GM18502 (cell line): Measurements from ENCODE around the gene UBAP1L.
A peak's percentile ranks its signal among the peaks of the same experiment; 100 is the strongest.
"Not testable (repeated sequence)": the region's sequence is repeated elsewhere in the genome, so short reads cannot be mapped to it uniquely, and the experiment has no call there.

Source experiments
- ATAC-seq: cut with Tn5 transposase; IDR thresholded peaks from one replicate; pipeline ENCODE4 v1.9.1; 2021; ENCODE audit warnings: mild to moderate bottlenecking; ENCODE audit not compliant: unreplicated experiment, poor library complexity

The UBAP1L gene

DNA sequence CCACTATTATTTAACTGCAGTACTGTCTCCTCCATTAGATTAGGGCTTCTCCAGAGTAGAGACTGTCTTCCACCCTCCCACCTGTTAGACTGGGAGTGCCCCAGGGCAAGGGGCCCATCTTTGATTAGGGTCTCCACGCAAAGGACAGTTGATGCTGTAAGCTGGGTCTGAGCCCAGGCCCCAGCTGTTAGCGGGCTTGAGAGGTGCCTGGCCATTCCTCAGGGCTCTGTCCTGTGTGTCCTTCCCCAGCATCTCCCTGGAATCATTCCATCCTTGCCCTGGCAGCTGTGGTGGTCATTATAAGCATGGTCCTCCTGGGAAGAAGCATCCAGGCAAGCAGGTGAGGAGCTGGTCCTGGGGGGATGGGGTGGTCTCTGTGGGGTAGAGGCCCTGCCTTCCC, 63.7 kb downstream of the UBAP1L start:
- no peak for ATAC-seq

DNA sequence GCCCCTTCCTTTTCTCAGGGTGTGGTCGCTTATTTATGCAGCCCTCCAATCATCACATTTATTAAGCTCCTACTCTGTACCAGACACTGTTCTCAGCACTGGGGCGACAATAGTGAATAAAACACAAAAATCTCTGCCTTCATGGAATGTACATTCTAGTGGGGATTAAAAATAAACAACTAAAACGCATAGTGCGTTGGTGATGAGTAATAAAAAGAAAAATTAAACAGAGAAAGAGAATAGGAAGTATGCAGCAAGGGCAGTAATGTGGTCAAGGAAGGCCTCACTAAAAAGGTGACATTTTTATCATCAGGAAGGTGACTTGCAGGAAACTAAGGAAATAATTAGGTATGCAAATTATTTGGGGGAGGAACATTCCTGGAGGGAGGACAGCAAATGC, 64.7 kb downstream of the UBAP1L start:
- no peak for ATAC-seq

DNA sequence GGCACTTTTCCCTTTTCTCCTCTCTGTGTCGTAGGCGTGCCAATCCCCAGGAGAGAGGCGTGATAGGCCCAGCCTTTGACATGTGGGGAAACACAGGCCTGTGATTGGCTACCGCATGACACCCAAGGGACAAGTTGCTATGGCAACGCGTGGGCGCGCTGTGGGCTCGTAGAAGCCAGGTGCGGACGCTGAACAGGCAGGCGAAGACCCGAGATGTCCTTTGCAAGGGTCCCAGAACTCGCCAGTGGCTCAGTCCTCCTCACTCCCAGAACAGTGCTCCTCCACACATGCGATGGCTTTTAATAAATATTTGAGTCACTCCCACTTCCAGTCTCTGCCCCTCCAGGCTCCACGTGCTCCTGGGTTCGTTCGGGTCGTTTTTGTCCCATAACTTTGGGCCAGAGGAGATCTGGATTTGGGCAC, 65.6 kb downstream of the UBAP1L start:
- peak; percentile 97 for ATAC-seq

GRCh38 chr15:65048241-65048640, 66.8 kb downstream of the UBAP1L start:
- ATAC-seq, result no peak

DNA sequence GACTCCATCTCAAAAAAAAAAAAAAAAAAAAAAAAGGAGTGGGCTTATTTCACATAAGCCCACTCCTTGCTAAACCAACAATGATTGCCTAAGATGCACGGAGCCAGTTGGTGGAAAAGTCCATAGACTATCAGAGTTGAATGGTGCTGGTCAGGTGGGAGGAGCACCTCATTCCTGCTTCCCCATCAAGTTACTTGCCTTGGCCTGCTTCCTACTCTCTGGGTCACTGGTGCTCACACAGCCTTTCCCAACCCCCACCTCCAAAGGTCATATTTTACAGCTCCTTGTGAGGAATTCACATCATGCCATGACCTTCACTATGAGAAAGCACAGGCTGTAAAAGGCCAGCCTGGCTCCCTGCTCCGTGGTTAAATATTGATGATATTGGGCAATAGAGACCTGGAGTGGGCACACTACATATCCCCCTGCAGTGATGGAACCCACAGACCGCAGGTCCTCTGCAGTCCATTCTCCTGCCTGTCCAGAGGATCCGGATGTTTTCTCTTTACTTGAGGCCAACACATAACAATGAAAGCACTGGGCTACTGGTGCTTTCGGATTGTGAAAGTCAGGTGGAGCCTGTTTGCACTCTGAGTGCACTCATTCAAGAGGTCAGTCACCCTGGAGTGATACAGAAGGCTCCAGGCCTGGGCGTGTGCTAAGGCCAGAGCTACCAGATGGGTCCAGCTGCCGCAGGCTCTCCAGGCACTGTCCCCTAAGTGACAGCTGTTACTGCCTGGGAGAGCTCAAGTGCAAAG, 70.1 kb downstream of the UBAP1L start, which contains the start of gene SLC51B:
TSS of gene SLC51B (plus strand) at position 664 of the 758 bp plus-strand sequence. CDS start 4,618 bp downstream, outside the sequence.
- ATAC-seq, result no peak

- ATAC-seq, result not testable (repeated sequence)
Observed at GRCh38 chr15:65044218-65044617, 70.8 kb downstream of the UBAP1L start.

DNA sequence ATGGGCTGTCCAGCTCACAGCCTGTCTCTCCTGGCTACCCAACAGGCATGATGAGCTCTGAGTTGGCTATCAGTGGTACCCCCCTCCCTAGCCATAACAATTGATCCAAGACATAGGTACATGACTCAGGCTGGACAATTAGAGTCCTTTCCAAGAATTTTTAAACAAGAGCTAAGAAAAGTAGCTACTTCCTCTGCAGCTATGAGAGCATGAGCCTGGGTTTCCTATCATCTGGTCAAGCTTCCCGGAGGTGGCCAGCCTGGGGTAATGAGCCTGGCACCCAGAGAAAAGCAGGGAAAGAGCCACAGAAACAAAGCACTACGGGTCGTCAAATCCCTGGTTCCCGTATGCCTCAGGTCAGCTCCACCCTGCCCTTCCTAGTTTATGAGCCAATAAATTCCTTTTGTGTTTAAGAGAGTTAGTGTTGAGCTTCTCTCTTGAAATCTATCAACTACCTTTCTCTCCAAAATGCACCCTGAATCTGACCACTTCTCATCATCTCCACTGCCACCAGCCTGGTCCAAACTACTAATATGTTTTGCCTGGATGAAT, 72.1 kb downstream of the UBAP1L start:
- no peak for ATAC-seq
